Spleen (tissue), 11 donors: ENCODE results near the gene SHLD1. TPM values are rescaled to one million over a fixed set of nuclear protein-coding genes. Genes with fewer than 3 reads are reported as not detected.
"Not testable (repeated sequence)": the region's sequence is repeated elsewhere in the genome, so short reads cannot be mapped to it uniquely, and the experiment has no call there.

Experiments used
- DNase-seq: peaks from one replicate; pipeline ENCODE4 v3.0.0-alpha.2; 2020
- H3K27ac ChIP-seq, 8 donors: fragments of 200-600 bp; sonication (generic) in 7 of 8; 1 replicate in 4 of 8; 2 replicates in 4 of 8; pipeline versions ENCODE4 v1.5.0 to v1.8.0; 2016 to 2021; ENCODE audit warnings: inconsistent platforms in 4 of 8, mild to moderate bottlenecking in 4 of 8, moderate library complexity in 1 of 8
- H3K27me3 ChIP-seq, 7 donors: fragments of 200-600 bp; sonication (generic) in 6 of 7; replicated peaks in 1 of 7; 1 replicate in 4 of 7; 2 replicates in 3 of 7; pipeline versions ENCODE4 v1.5.0 to v1.8.0; 2016 to 2021; ENCODE audit warnings: inconsistent platforms in 3 of 7, mild to moderate bottlenecking in 1 of 7
- H3K36me3 ChIP-seq, 6 donors: fragments of 200-600 bp; sonication (generic) in 5 of 6; 1 replicate in 4 of 6; 2 replicates in 2 of 6; pipeline versions ENCODE4 v1.5.0 to v1.8.0; 2016 to 2021; ENCODE audit warnings: inconsistent platforms in 2 of 6
- H3K4me1 ChIP-seq, 6 donors: fragments of 200-600 bp; sonication (generic) in 5 of 6; 1 replicate in 3 of 6; 2 replicates in 3 of 6; pipeline versions ENCODE4 v1.5.0 to v1.8.0; 2016 to 2021; ENCODE audit warnings: inconsistent platforms in 3 of 6
- H3K4me3 ChIP-seq, 8 donors: fragments of 200-600 bp; sonication (generic) in 7 of 8; 1 replicate in 4 of 8; 2 replicates in 4 of 8; pipeline versions ENCODE4 v1.5.0 to v1.8.0; 2016 to 2021; ENCODE audit warnings: inconsistent platforms in 4 of 8, mild to moderate bottlenecking in 4 of 8, moderate library complexity in 2 of 8
- H3K9me3 ChIP-seq, 8 donors: fragments of 200-600 bp; sonication (generic) in 7 of 8; 1 replicate in 4 of 8; 2 replicates in 4 of 8; pipeline versions ENCODE4 v1.5.0 to v1.8.0; 2016 to 2021; ENCODE audit warnings: inconsistent platforms in 4 of 8
- POLR2A ChIP-seq, 3 donors: fragments of 450-650 bp; IDR thresholded peaks; one replicate each; pipeline ENCODE4 v1.5.1; 2017; ENCODE audit warnings: antibody characterized with exemption in 3 of 3, mild to moderate bottlenecking in 1 of 3
- POLR2AphosphoS5 ChIP-seq, 3 donors: sonication (generic); formaldehyde crosslinking; IDR thresholded peaks; one replicate each; pipeline ENCODE4 v1.5.1; 2017; ENCODE audit warnings: antibody characterized with exemption in 3 of 3
- WGBS, 5 donors: extraction: QIAGEN DNeasy Blood & Tissue Kit in 3 of 5; methylation state at CpG; one replicate each; pipeline versions ENCODE4 v1.1.5 to v1.1.7; 2013 to 2018; 5-methylcytosine and 5-hydroxymethylcytosine counted together
- intact Hi-C: fragments of 100-400 bp; cut with DNase I; formaldehyde crosslinking; loops from one replicate; pipeline ENCODE4 v1.15.0; 2023; ENCODE audit warnings: low total_unique reads
- polyA plus RNA-seq, 3 donors: library from polyadenylated mRNA; stranded (reverse); fragments of 200-250 nt; gene quantifications; one replicate each; pipeline ENCODE4 v1.2.1, GENCODE V29; 2013
- total RNA-seq, 7 donors: library from RNA; depleted of rRNA in 3 of 7; stranded (reverse); fragments of >200 nt in 3 of 7; fragmentation: NEBNext Ultra II Directional in 4 of 7; extraction: Animal tissue kit (Norgen Biotek cat#: 25700) in 4 of 7; gene quantifications; one replicate each; pipeline versions ENCODE4 v1.1.0 to v1.2.1, GENCODE V29; 2016 to 2021
- TF ChIP-seq, protein P1 (sequence below), 11 experiments: fragments of 200-600 bp in 7 of 11; fragments of 450-650 bp in 4 of 11; sonication (generic) in 4 of 11; IDR thresholded peaks in 8 of 11; conservative IDR thresholded peaks in 3 of 11; 1 replicate in 7 of 11; 2 replicates in 4 of 11; pipeline versions ENCODE4 v1.4.0 to v1.8.0; 2016 to 2021; ENCODE audit warnings: antibody characterized with exemption in 11 of 11, inconsistent platforms in 4 of 11, mild to moderate bottlenecking in 1 of 11
- donor health status: healthy with polysubstance abuse.
- donor health status: DM: no; HTN: no; CAD: no; lungs with moderate emphysema.
- donor health status: DM: no; HTN: no; CAD: no.
- donor health status: Bipolar disorder and iron deficiency.
- donor health status: healthy.
- donor health status: DM: no; HTN: no; CAD: no.
- donor health status: DM: yes; HTN: yes; CAD: no.

The SHLD1 gene
- total and polyA plus RNA-seq, 10 donors, result 8.1 to 18.6 (median 12.4) TPM

GRCh38 chr20:5797843-5798462 is 47.8 kb downstream of the SHLD1 start:
- H3K27ac ChIP-seq, result peak overlapping the region; percentile 55 to 88 (median 75)
- H3K36me3 ChIP-seq, result peaks cover 0 to 24% (median 4%) of the 10 kb centered on the region in 6 donors
- no peaks in the 10 kb centered on the region for H3K27me3 ChIP-seq
- H3K9me3 ChIP-seq, result no peaks in the 10 kb centered on the region
- WGBS, 5 donors, result 43 to 68% (median 54%) methylated on average over 7 of the region's 7 CpGs
- H3K4me1 ChIP-seq, result peaks cover 0 to 23% (median 12%) of the 10 kb centered on the region in 6 donors
- peak; percentile 83 for DNase-seq
- no peak overlapping the region for H3K4me3 ChIP-seq
- TF ChIP-seq POLR2A (IDR thresholded peaks at IDR 0.05) (no peak), POLR2AphosphoS5 (IDR thresholded peaks at IDR 0.05) (peak in 2 of 3 donors; percentile 35 to 62)
- intact Hi-C loops, result loop anchor here (10.0 kb wide), 1 partner anchor 147 kb away; no protein-coding TSS in a partner anchor

- not testable (repeated sequence) for H3K9me3 ChIP-seq
- H3K27ac ChIP-seq, result peak overlapping the region in 1 of 8 donors; percentile 62
These were observed 53.6 kb downstream of the SHLD1 start for GRCh38 chr20:5803754-5804303.

DNA sequence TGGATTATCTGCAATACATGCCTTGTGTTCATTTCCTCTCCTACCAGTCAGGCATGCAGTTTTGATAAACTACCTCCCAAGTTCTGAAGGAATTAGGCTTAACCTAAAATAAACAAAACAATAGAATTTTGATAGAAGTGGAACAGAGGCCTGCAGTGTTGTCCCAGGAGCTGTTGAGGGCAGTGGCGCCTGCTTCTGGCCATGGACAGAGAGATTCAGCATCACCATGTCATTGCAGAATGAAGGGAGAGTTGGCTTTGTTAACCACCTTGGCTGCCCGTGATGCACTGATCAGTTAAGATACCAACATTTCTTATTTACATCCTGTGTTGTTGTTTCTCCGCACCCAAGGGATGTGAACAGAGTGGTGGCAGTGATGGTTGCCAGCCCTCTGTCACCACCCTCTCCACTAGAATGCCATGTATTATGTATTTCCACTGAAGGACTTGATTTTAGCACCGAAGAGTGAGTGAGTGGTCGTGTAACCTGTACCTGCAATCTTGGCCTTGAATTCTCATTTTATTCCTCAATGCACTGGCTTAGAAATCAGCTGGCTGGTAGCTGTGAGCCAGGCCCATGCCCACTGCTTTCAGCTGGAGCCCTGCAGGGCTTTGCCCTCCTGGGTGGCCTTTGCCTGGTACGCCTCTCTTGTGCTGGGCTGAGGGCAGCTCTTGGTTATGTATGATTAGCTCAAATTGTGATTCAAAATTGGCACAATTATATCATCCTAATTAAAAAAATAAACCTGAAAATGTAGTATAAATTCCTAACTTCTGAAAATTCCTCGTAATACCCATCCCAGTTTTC is 56.5 kb downstream of the SHLD1 start:
- TF ChIP-seq, protein P1, sequence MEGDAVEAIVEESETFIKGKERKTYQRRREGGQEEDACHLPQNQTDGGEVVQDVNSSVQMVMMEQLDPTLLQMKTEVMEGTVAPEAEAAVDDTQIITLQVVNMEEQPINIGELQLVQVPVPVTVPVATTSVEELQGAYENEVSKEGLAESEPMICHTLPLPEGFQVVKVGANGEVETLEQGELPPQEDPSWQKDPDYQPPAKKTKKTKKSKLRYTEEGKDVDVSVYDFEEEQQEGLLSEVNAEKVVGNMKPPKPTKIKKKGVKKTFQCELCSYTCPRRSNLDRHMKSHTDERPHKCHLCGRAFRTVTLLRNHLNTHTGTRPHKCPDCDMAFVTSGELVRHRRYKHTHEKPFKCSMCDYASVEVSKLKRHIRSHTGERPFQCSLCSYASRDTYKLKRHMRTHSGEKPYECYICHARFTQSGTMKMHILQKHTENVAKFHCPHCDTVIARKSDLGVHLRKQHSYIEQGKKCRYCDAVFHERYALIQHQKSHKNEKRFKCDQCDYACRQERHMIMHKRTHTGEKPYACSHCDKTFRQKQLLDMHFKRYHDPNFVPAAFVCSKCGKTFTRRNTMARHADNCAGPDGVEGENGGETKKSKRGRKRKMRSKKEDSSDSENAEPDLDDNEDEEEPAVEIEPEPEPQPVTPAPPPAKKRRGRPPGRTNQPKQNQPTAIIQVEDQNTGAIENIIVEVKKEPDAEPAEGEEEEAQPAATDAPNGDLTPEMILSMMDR (IDR thresholded peaks at IDR 0.05 in 8 of 11, conservative IDR thresholded peaks at IDR 0.05 in 3 of 11), result no peak
- no peak for TF ChIP-seq POLR2A (IDR thresholded peaks at IDR 0.05)
- no peak for TF ChIP-seq POLR2AphosphoS5 (IDR thresholded peaks at IDR 0.05)
- WGBS, 5 donors, result 82 to 94% (median 93%) methylated on average over 7 of the region's 7 CpGs
- no peaks in the 10 kb centered on the region for H3K27me3 ChIP-seq
- no peak overlapping the region for H3K27ac ChIP-seq
- no peak overlapping the region for H3K4me3 ChIP-seq
- H3K4me1 ChIP-seq, result peaks cover 5 to 24% (median 17%) of the 10 kb centered on the region in 6 donors
- intact Hi-C loops, result no loop called here
- peaks cover 0 to 32% (median 0%) of the 10 kb centered on the region in 6 donors for H3K36me3 ChIP-seq
- no peaks in the 10 kb centered on the region for H3K9me3 ChIP-seq
- DNase-seq, result no peak

More at GRCh38 chr20:5803754-5804303, 53.6 kb downstream of the SHLD1 start:
- H3K4me3 ChIP-seq, DNase-seq, intact Hi-C loops, H3K27me3 ChIP-seq: not testable (repeated sequence)
- Histone ChIP-seq H3K36me3 (peaks cover 0 to 29% (median 0%) of the 10 kb centered on the region in 6 donors), H3K4me1 (peaks cover 5 to 24% (median 17%) of the 10 kb centered on the region in 6 donors)
- WGBS, 5 donors, result 85 to 93% (median 89%) methylated on average over 13 of the region's 13 CpGs

DNA sequence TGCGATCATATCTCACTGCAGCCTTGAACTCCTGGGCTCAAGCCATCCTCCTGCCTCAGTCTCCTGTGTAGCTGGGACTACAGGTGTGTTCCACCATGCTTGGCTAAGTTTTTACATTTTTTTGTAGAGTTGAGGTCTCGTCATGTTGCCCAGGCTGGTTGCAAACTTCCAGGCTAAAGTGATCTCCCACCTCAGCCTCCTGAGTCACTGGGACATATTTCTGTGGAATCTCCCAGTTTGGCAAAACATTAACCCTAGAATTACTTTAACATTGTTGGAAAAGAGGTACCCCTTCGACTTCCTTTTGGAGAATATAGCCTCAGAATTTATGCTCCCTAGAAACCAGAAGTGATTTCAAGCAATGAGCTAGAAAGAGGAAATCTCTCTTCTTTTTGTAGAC is 57.2 kb downstream of the SHLD1 start:
- WGBS, 5 donors, result 70 to 94% (median 89%) methylated on average over 3 of the region's 3 CpGs
- intact Hi-C loops, result no loop called here

More for the DNA sequence above, 57.2 kb downstream of the SHLD1 start:
- Histone ChIP-seq H3K4me1 (peaks cover 5 to 24% (median 17%) of the 10 kb centered on the region in 6 donors), H3K27me3 (no peaks in the 10 kb centered on the region), H3K36me3 (peaks cover 0 to 24% (median 0%) of the 10 kb centered on the region in 6 donors), H3K27ac (no peak overlapping the region), H3K4me3 (no peak overlapping the region), H3K9me3 (no peaks in the 10 kb centered on the region)
- TF ChIP-seq, protein P1 (IDR thresholded peaks at IDR 0.05 in 8 of 11, conservative IDR thresholded peaks at IDR 0.05 in 3 of 11), result no peak
- TF ChIP-seq POLR2AphosphoS5 (IDR thresholded peaks at IDR 0.05), result no peak
- TF ChIP-seq POLR2A (IDR thresholded peaks at IDR 0.05), result no peak
- no peak for DNase-seq
